ENCODE results near the gene PDLIM5. TPM values are rescaled to one million over a fixed set of nuclear protein-coding genes. Genes with fewer than 3 reads are reported as not detected.

The PDLIM5 gene
- total RNA-seq, 1 donor, result 72.1 TPM

GRCh38 chr4:94442251-94442650 lies 9.5 kb upstream of the PDLIM5 start:
- H3K4me3 ChIP-seq (ENCODE audit: low read length), result no peak overlapping the region

GRCh38 chr4:94446386-94446785 lies 5.4 kb upstream of the PDLIM5 start:
- H3K4me1 ChIP-seq (ENCODE audit: insufficient read depth, low read length), result peaks cover 8% of the 10 kb centered on the region
- no peaks in the 10 kb centered on the region for H3K9me3 ChIP-seq (ENCODE audit: low read depth, low read length)
- peaks cover 35% of the 10 kb centered on the region for H3K27me3 ChIP-seq (ENCODE audit: insufficient read depth, low read length)
- H3K4me3 ChIP-seq (ENCODE audit: low read length), result no peak overlapping the region

More at GRCh38 chr4:94442251-94442650, 9.5 kb upstream of the PDLIM5 start:
- Histone ChIP-seq H3K27me3 (ENCODE audit: insufficient read depth, low read length) (peaks cover 10% of the 10 kb centered on the region), H3K9me3 (ENCODE audit: low read depth, low read length) (no peaks in the 10 kb centered on the region), H3K4me1 (ENCODE audit: insufficient read depth, low read length) (no peaks in the 10 kb centered on the region)

GRCh38 chr4:94447754-94448411 lies 3.9 kb upstream of the PDLIM5 start:
- H3K4me3 ChIP-seq (ENCODE audit: low read length), result no peak overlapping the region
- peaks cover 14% of the 10 kb centered on the region for H3K4me1 ChIP-seq (ENCODE audit: insufficient read depth, low read length)

GRCh38 chr4:94448815-94449375 lies 2.8 kb upstream of the PDLIM5 start:
- Histone ChIP-seq H3K4me3 (ENCODE audit: low read length) (no peak overlapping the region), H3K27me3 (ENCODE audit: insufficient read depth, low read length) (peaks cover 35% of the 10 kb centered on the region), H3K4me1 (ENCODE audit: insufficient read depth, low read length) (peaks cover 23% of the 10 kb centered on the region), H3K9me3 (ENCODE audit: low read depth, low read length) (no peaks in the 10 kb centered on the region)

More at GRCh38 chr4:94447754-94448411, 3.9 kb upstream of the PDLIM5 start:
- peaks cover 35% of the 10 kb centered on the region for H3K27me3 ChIP-seq (ENCODE audit: insufficient read depth, low read length)
- no peaks in the 10 kb centered on the region for H3K9me3 ChIP-seq (ENCODE audit: low read depth, low read length)

GRCh38 chr4:94451051-94451694 lies 569 bp upstream of the PDLIM5 start:
- Histone ChIP-seq H3K9me3 (ENCODE audit: low read depth, low read length) (no peaks in the 10 kb centered on the region), H3K27me3 (ENCODE audit: insufficient read depth, low read length) (peaks cover 33% of the 10 kb centered on the region), H3K4me1 (ENCODE audit: insufficient read depth, low read length) (peaks cover 23% of the 10 kb centered on the region), H3K4me3 (ENCODE audit: low read length) (peak overlapping the region; percentile 86)

GRCh38 chr4:94452476-94453371 lies 982 bp downstream of the PDLIM5 start:
- Histone ChIP-seq H3K9me3 (ENCODE audit: low read depth, low read length) (no peaks in the 10 kb centered on the region), H3K4me1 (ENCODE audit: insufficient read depth, low read length) (peaks cover 23% of the 10 kb centered on the region), H3K4me3 (ENCODE audit: low read length) (peak overlapping the region; percentile 86), H3K27me3 (ENCODE audit: insufficient read depth, low read length) (peaks cover 21% of the 10 kb centered on the region)

GRCh38 chr4:94453391-94453963 lies 1.7 kb downstream of the PDLIM5 start:
- H3K27me3 ChIP-seq (ENCODE audit: insufficient read depth, low read length), result peaks cover 14% of the 10 kb centered on the region

GRCh38 chr4:94454405-94454804 lies 2.7 kb downstream of the PDLIM5 start:
- Histone ChIP-seq H3K27me3 (ENCODE audit: insufficient read depth, low read length) (peaks cover 4% of the 10 kb centered on the region), H3K4me1 (ENCODE audit: insufficient read depth, low read length) (peaks cover 23% of the 10 kb centered on the region), H3K4me3 (ENCODE audit: low read length) (no peak overlapping the region), H3K9me3 (ENCODE audit: low read depth, low read length) (no peaks in the 10 kb centered on the region)

More at GRCh38 chr4:94453391-94453963, 1.7 kb downstream of the PDLIM5 start:
- Histone ChIP-seq H3K9me3 (ENCODE audit: low read depth, low read length) (no peaks in the 10 kb centered on the region), H3K4me3 (ENCODE audit: low read length) (no peak overlapping the region), H3K4me1 (ENCODE audit: insufficient read depth, low read length) (peaks cover 23% of the 10 kb centered on the region)

GRCh38 chr4:94455081-94455480 lies 3.3 kb downstream of the PDLIM5 start:
- peaks cover 23% of the 10 kb centered on the region for H3K4me1 ChIP-seq (ENCODE audit: insufficient read depth, low read length)
- H3K9me3 ChIP-seq (ENCODE audit: low read depth, low read length), result no peaks in the 10 kb centered on the region
- no peaks in the 10 kb centered on the region for H3K27me3 ChIP-seq (ENCODE audit: insufficient read depth, low read length)
- H3K4me3 ChIP-seq (ENCODE audit: low read length), result no peak overlapping the region

- no peak overlapping the region for H3K4me3 ChIP-seq (ENCODE audit: low read length)
- H3K4me1 ChIP-seq (ENCODE audit: insufficient read depth, low read length), result peaks cover 10% of the 10 kb centered on the region
- H3K27me3 ChIP-seq (ENCODE audit: insufficient read depth, low read length), result no peaks in the 10 kb centered on the region
- H3K9me3 ChIP-seq (ENCODE audit: low read depth, low read length), result no peaks in the 10 kb centered on the region
Measured at GRCh38 chr4:94457692-94458106, 6.0 kb downstream of the PDLIM5 start.

GRCh38 chr4:94458682-94459081 lies 6.9 kb downstream of the PDLIM5 start:
- no peaks in the 10 kb centered on the region for H3K27me3 ChIP-seq (ENCODE audit: insufficient read depth, low read length)
- H3K9me3 ChIP-seq (ENCODE audit: low read depth, low read length), result no peaks in the 10 kb centered on the region
- no peak overlapping the region for H3K4me3 ChIP-seq (ENCODE audit: low read length)
- H3K4me1 ChIP-seq (ENCODE audit: insufficient read depth, low read length), result peaks cover under 1% of the 10 kb centered on the region

GRCh38 chr4:94459462-94460161 lies 7.9 kb downstream of the PDLIM5 start:
- H3K4me1 ChIP-seq (ENCODE audit: insufficient read depth, low read length), result no peaks in the 10 kb centered on the region
- no peak overlapping the region for H3K4me3 ChIP-seq (ENCODE audit: low read length)
- no peaks in the 10 kb centered on the region for H3K27me3 ChIP-seq (ENCODE audit: insufficient read depth, low read length)
- H3K9me3 ChIP-seq (ENCODE audit: low read depth, low read length), result no peaks in the 10 kb centered on the region

- Histone ChIP-seq H3K4me1 (ENCODE audit: insufficient read depth, low read length) (no peaks in the 10 kb centered on the region), H3K4me3 (ENCODE audit: low read length) (no peak overlapping the region), H3K27me3 (ENCODE audit: insufficient read depth, low read length) (no peaks in the 10 kb centered on the region), H3K9me3 (ENCODE audit: low read depth, low read length) (no peaks in the 10 kb centered on the region)
Measured at GRCh38 chr4:94461506-94461905, 9.8 kb downstream of the PDLIM5 start.

- H3K4me1 ChIP-seq (ENCODE audit: insufficient read depth, low read length), result no peaks in the 10 kb centered on the region
- no peaks in the 10 kb centered on the region for H3K27me3 ChIP-seq (ENCODE audit: insufficient read depth, low read length)
- H3K9me3 ChIP-seq (ENCODE audit: low read depth, low read length), result no peaks in the 10 kb centered on the region
- no peak overlapping the region for H3K4me3 ChIP-seq (ENCODE audit: low read length)
Measured at GRCh38 chr4:94462572-94462971, 10.8 kb downstream of the PDLIM5 start.
